HL-60 (cell line): Measurements from ENCODE around the gene CCDC57.

ENCODE experiments used
- DNase-seq, 2 experiments: peaks; one replicate each; pipeline ENCODE4 v3.0.0-alpha.2; 2010 to 2020; ENCODE audit warnings: low read depth in 1 of 2, low spot score in 1 of 2
- H3K27ac ChIP-seq: fragments of 250-450 bp; sonication (Bioruptor Pico); replicated peaks from 2 replicates; pipeline ENCODE4 v1.5.1; 2020; ENCODE audit warnings: mild to moderate bottlenecking, moderate library complexity
- H3K27me3 ChIP-seq: fragments of 250-450 bp; sonication (Bioruptor Pico); 2 replicates; pipeline ENCODE4 v1.5.1; 2021; ENCODE audit warnings: mild to moderate bottlenecking, moderate library complexity; ENCODE audit not compliant: insufficient read depth, poor library complexity, severe bottlenecking
- H3K4me3 ChIP-seq: replicated peaks from 2 replicates; pipeline ENCODE4 v1.5.1; 2011; ENCODE audit warnings: mild to moderate bottlenecking, control low read depth, low read length; ENCODE audit not compliant: insufficient read depth
- GABPA ChIP-seq: IDR thresholded peaks from 2 replicates; pipeline ENCODE4 v1.6.1; 2012; ENCODE audit warnings: low read depth
- POLR2AphosphoS5 ChIP-seq: IDR thresholded peaks from 2 replicates; pipeline ENCODE4 v1.6.1; 2012; ENCODE audit warnings: low read depth
- SPI1 ChIP-seq: IDR thresholded peaks from 2 replicates; pipeline ENCODE4 v1.6.1; 2012; ENCODE audit warnings: low read depth, mild to moderate bottlenecking, borderline replicate concordance
- TF ChIP-seq, protein P1 (sequence below): IDR thresholded peaks from 2 replicates; pipeline ENCODE4 v1.6.1; 2012; ENCODE audit warnings: low read depth; ENCODE audit not compliant: insufficient replicate concordance
- TF ChIP-seq, protein P2 (sequence below): IDR thresholded peaks from one replicate; pipeline ENCODE4 v1.5.1; 2011; ENCODE audit warnings: low read length, control low read depth, inconsistent platforms; ENCODE audit not compliant: insufficient read depth

The CCDC57 gene

DNA sequence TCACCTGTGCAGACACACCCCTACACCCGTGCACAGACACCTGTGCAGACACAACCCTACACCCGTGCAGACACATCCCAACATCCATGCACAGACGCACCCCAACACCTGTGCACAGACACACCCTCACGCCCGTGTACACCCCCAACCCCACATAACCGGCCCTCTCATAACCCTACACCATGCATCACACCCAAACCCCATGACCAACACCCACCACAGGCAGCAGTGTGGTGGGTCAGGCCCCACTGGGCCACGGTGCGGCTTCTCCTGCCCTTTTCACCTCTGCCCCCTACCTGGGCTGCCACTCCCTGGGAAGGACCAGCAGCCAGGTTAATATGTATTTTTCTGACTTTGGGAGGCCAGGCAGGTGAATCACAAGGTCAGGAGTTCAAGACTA, 12.0 kb upstream of the CCDC57 start:
- TF ChIP-seq, protein P1, sequence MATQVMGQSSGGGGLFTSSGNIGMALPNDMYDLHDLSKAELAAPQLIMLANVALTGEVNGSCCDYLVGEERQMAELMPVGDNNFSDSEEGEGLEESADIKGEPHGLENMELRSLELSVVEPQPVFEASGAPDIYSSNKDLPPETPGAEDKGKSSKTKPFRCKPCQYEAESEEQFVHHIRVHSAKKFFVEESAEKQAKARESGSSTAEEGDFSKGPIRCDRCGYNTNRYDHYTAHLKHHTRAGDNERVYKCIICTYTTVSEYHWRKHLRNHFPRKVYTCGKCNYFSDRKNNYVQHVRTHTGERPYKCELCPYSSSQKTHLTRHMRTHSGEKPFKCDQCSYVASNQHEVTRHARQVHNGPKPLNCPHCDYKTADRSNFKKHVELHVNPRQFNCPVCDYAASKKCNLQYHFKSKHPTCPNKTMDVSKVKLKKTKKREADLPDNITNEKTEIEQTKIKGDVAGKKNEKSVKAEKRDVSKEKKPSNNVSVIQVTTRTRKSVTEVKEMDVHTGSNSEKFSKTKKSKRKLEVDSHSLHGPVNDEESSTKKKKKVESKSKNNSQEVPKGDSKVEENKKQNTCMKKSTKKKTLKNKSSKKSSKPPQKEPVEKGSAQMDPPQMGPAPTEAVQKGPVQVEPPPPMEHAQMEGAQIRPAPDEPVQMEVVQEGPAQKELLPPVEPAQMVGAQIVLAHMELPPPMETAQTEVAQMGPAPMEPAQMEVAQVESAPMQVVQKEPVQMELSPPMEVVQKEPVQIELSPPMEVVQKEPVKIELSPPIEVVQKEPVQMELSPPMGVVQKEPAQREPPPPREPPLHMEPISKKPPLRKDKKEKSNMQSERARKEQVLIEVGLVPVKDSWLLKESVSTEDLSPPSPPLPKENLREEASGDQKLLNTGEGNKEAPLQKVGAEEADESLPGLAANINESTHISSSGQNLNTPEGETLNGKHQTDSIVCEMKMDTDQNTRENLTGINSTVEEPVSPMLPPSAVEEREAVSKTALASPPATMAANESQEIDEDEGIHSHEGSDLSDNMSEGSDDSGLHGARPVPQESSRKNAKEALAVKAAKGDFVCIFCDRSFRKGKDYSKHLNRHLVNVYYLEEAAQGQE = no peak
- Histone ChIP-seq H3K27ac (no peak overlapping the region), H3K4me3 (no peak overlapping the region), H3K27me3 (no peaks in the 10 kb centered on the region)
- DNase-seq = no peak

DNA sequence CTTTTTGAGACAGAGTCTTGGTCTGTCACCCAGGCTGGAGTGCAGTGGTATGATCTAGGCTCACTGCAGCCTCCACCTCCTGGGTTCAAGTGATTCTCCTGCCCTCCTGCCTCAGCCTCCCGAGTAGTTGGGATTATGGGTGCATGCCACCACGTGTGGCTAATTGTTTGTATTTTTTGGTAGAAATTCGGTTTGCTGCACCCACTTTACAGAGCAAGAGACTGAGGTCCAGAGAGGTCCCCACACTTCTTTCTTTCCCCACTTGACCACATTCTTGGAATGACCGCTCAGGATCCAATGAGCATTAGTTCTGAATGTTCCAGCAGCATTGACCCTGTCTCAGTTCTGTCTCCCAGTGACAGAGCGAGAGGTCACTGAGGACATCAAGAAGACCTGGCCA, 10.9 kb upstream of the CCDC57 start:
- H3K27me3 ChIP-seq = no peaks in the 10 kb centered on the region
- no peak for DNase-seq
- no peak overlapping the region for H3K4me3 ChIP-seq
- H3K27ac ChIP-seq = no peak overlapping the region
- TF ChIP-seq POLR2AphosphoS5 = no peak
- TF ChIP-seq, protein P2, sequence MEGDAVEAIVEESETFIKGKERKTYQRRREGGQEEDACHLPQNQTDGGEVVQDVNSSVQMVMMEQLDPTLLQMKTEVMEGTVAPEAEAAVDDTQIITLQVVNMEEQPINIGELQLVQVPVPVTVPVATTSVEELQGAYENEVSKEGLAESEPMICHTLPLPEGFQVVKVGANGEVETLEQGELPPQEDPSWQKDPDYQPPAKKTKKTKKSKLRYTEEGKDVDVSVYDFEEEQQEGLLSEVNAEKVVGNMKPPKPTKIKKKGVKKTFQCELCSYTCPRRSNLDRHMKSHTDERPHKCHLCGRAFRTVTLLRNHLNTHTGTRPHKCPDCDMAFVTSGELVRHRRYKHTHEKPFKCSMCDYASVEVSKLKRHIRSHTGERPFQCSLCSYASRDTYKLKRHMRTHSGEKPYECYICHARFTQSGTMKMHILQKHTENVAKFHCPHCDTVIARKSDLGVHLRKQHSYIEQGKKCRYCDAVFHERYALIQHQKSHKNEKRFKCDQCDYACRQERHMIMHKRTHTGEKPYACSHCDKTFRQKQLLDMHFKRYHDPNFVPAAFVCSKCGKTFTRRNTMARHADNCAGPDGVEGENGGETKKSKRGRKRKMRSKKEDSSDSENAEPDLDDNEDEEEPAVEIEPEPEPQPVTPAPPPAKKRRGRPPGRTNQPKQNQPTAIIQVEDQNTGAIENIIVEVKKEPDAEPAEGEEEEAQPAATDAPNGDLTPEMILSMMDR = no peak

DNA sequence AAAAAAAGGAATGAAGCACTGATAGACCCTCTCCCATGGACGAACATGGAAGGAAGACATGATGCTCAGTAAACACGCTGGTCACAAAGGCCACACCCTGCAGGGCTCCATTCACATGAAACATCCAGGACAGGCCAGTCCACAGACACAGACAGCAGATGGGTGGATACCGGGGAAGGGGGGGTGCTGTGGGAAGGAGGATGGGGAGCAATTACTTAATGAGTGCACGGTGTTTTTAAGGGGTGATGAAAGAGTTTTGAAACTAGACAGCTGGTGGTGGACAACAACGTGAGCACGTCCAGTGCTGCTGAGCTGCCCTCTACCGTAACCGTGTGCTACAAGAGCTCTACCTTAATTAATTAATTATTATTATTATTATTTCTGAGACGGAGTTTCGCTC, 10.2 kb upstream of the CCDC57 start:
- Histone ChIP-seq H3K4me3 (no peak overlapping the region), H3K27me3 (no peaks in the 10 kb centered on the region), H3K27ac (no peak overlapping the region)
- TF ChIP-seq POLR2AphosphoS5 (no peak), GABPA (no peak), SPI1 (no peak)
- TF ChIP-seq, protein P1 = no peak
- TF ChIP-seq, protein P2 = no peak
- peak in 1 of 2 experiments; percentile 59 for DNase-seq

DNA sequence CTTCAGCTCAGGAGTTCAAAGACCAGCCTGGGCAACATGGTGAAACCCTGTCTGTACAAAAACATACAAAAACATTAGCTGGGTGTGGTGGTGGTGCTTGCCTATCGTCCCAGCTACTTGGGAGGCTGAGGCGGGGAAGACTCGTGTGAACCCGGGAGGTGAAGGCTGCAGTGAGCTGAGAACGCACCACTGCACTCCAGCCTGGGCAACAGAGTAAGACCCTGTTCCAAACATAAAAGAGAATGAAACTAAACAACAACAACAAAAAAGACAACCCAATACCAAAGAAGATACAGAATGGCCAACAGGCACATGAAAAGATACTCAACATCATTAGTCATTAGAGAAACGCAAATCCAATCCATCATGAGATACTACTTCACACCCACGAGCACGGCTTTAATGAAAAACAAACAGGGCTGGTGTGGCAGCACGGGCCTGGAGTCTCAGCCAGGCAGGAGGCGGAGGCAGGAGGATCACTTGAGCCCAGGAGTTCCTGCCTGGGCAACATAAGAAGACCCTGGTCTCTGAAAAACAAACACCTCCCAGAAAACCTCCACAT, 8.8 kb upstream of the CCDC57 start:
- no peaks in the 10 kb centered on the region for H3K27me3 ChIP-seq
- TF ChIP-seq, protein P2 = no peak
- TF ChIP-seq SPI1 (no peak), GABPA (no peak), POLR2AphosphoS5 (no peak)
- TF ChIP-seq, protein P1 = no peak
- H3K4me3 ChIP-seq = no peak overlapping the region
- no peak for DNase-seq
- no peak overlapping the region for H3K27ac ChIP-seq
